Stomach smooth muscle (tissue), 2 donors: Measurements from ENCODE around the gene CRIM1.

Source experiments
- H3K27ac ChIP-seq: one replicate; pipeline ENCODE4 v1.7.0; 2013; ENCODE audit warnings: mild to moderate bottlenecking, low read length, inconsistent platforms
- H3K27me3 ChIP-seq, 2 donors: one replicate each; pipeline ENCODE4 v1.7.0; 2013; ENCODE audit warnings: low read length in 2 of 2; ENCODE audit not compliant: insufficient read depth in 2 of 2, control insufficient read depth in 1 of 2
- H3K36me3 ChIP-seq, 2 donors: one replicate each; pipeline ENCODE4 v1.7.0; 2013; ENCODE audit warnings: low read length in 2 of 2; ENCODE audit not compliant: control insufficient read depth in 2 of 2, insufficient read depth in 2 of 2
- H3K4me1 ChIP-seq: one replicate; pipeline ENCODE4 v1.7.0; 2013; ENCODE audit warnings: low read length; ENCODE audit not compliant: control insufficient read depth, insufficient read depth
- H3K4me3 ChIP-seq, 2 donors: one replicate each; pipeline ENCODE4 v1.7.0; 2013; ENCODE audit warnings: low read length in 2 of 2
- H3K9ac ChIP-seq, 2 donors: one replicate each; pipeline ENCODE4 v1.7.0; 2013; ENCODE audit warnings: low read length in 2 of 2, mild to moderate bottlenecking in 1 of 2
- H3K9me3 ChIP-seq, 2 donors: one replicate each; pipeline ENCODE4 v1.7.0; 2013; ENCODE audit warnings: low read length in 2 of 2; ENCODE audit not compliant: control insufficient read depth in 2 of 2
- donor health status: healthy.
- donor health status: Pancreatic carcinoma.

Gene CRIM1

GRCh38 chr2:36354811-36355150 lies 797 bp upstream of the CRIM1 start:
- peak overlapping the region; percentile 79 to 82 for H3K4me3 ChIP-seq
- H3K27ac ChIP-seq, result peak overlapping the region; percentile 50

GRCh38 chr2:36355890-36356297 lies 316 bp downstream of the CRIM1 start:
- H3K9ac ChIP-seq, result peak overlapping the region; percentile 80 to 88
- peaks cover 12% of the 10 kb centered on the region for H3K4me1 ChIP-seq
- no peaks in the 10 kb centered on the region for H3K36me3 ChIP-seq
- H3K27me3 ChIP-seq, result no peaks in the 10 kb centered on the region
- no peaks in the 10 kb centered on the region for H3K9me3 ChIP-seq
- peak overlapping the region; percentile 78 to 87 for H3K4me3 ChIP-seq
- H3K27ac ChIP-seq, result peak overlapping the region; percentile 74

More at GRCh38 chr2:36354811-36355150, 797 bp upstream of the CRIM1 start:
- Histone ChIP-seq H3K36me3 (no peaks in the 10 kb centered on the region), H3K27me3 (no peaks in the 10 kb centered on the region), H3K9me3 (no peaks in the 10 kb centered on the region), H3K9ac (peak overlapping the region; percentile 64 to 74), H3K4me1 (peaks cover 11% of the 10 kb centered on the region)

GRCh38 chr2:36356298-36356989 lies 866 bp downstream of the CRIM1 start:
- Histone ChIP-seq H3K27ac (peak overlapping the region; percentile 74), H3K9ac (peak overlapping the region; percentile 80 to 88), H3K36me3 (no peaks in the 10 kb centered on the region), H3K27me3 (no peaks in the 10 kb centered on the region), H3K9me3 (no peaks in the 10 kb centered on the region), H3K4me3 (peak overlapping the region; percentile 78 to 87), H3K4me1 (peaks cover 14% of the 10 kb centered on the region)

- no peaks in the 10 kb centered on the region for H3K36me3 ChIP-seq
- H3K9ac ChIP-seq, result peak overlapping the region; percentile 80 to 88
- peak overlapping the region; percentile 74 for H3K27ac ChIP-seq
- peak overlapping the region; percentile 78 to 87 for H3K4me3 ChIP-seq
- H3K4me1 ChIP-seq, result peaks cover 15% of the 10 kb centered on the region
- H3K27me3 ChIP-seq, result no peaks in the 10 kb centered on the region
- no peaks in the 10 kb centered on the region for H3K9me3 ChIP-seq
Observed at GRCh38 chr2:36356990-36357846, 1.6 kb downstream of the CRIM1 start.

- Histone ChIP-seq H3K27me3 (no peaks in the 10 kb centered on the region), H3K36me3 (no peaks in the 10 kb centered on the region), H3K4me1 (peaks cover 16% of the 10 kb centered on the region), H3K9me3 (no peaks in the 10 kb centered on the region), H3K27ac (peak overlapping the region; percentile 74), H3K4me3 (peak overlapping the region; percentile 78 to 87), H3K9ac (peak overlapping the region; percentile 80 to 88)
Observed at GRCh38 chr2:36357847-36358659, 2.5 kb downstream of the CRIM1 start.

DNA sequence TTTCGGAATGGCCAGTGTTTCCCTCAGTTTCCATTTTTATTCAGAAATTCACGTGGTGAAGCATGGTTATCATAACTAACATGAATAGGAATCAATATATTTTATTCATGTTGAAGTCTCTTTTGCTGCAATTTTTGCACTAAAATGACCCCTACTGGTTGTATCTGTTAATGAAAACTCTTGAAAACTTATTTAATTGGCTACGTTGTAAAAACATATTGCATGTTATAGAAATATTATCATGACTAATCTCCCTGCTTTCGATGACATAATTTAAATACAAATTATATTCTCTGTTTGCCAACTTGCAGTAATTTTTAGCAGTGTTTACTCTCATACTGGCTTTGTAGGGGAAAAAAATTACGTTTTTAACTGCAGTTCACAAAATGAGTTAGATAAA lies 3.5 kb downstream of the CRIM1 start:
- Histone ChIP-seq H3K27me3 (no peaks in the 10 kb centered on the region), H3K4me1 (peaks cover 21% of the 10 kb centered on the region), H3K36me3 (no peaks in the 10 kb centered on the region), H3K4me3 (peak overlapping the region; percentile 78 to 87), H3K27ac (no peak overlapping the region), H3K9ac (peak overlapping the region in 1 of 2 donors; percentile 88), H3K9me3 (no peaks in the 10 kb centered on the region)

- no peak overlapping the region for H3K4me3 ChIP-seq
- H3K9me3 ChIP-seq, result no peaks in the 10 kb centered on the region
- no peaks in the 10 kb centered on the region for H3K27me3 ChIP-seq
- no peak overlapping the region for H3K9ac ChIP-seq
- peaks cover 15% of the 10 kb centered on the region for H3K4me1 ChIP-seq
- H3K27ac ChIP-seq, result no peak overlapping the region
- H3K36me3 ChIP-seq, result no peaks in the 10 kb centered on the region
Observed at GRCh38 chr2:36360063-36360462, 4.5 kb downstream of the CRIM1 start.

DNA sequence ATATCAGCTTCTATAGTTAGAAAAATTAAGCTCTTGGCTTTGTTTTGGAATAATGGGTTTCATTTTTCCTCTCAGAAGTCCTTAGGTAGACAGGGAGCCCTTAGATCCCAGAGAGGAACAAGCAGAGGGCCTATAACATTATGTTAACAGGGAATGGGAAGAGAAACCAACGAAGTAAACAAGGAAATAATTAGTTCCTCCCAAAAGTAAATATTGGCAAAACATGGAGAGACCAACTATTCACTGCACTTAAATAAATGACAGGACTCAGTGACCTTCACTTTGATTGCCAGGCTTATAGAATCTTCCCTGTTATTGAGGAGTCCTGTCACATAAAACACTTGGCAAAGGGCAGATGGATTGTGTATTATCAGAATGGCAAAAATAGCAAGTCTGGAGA lies 5.3 kb downstream of the CRIM1 start:
- no peak overlapping the region for H3K27ac ChIP-seq
- H3K9ac ChIP-seq, result no peak overlapping the region

GRCh38 chr2:36361396-36361795 lies 5.8 kb downstream of the CRIM1 start:
- Histone ChIP-seq H3K4me3 (no peak overlapping the region), H3K4me1 (peaks cover 15% of the 10 kb centered on the region), H3K36me3 (no peaks in the 10 kb centered on the region), H3K27ac (no peak overlapping the region), H3K27me3 (no peaks in the 10 kb centered on the region), H3K9ac (no peak overlapping the region), H3K9me3 (no peaks in the 10 kb centered on the region)

More for the DNA sequence above, 5.3 kb downstream of the CRIM1 start:
- Histone ChIP-seq H3K27me3 (no peaks in the 10 kb centered on the region), H3K4me1 (peaks cover 15% of the 10 kb centered on the region), H3K4me3 (no peak overlapping the region), H3K9me3 (no peaks in the 10 kb centered on the region), H3K36me3 (no peaks in the 10 kb centered on the region)

DNA sequence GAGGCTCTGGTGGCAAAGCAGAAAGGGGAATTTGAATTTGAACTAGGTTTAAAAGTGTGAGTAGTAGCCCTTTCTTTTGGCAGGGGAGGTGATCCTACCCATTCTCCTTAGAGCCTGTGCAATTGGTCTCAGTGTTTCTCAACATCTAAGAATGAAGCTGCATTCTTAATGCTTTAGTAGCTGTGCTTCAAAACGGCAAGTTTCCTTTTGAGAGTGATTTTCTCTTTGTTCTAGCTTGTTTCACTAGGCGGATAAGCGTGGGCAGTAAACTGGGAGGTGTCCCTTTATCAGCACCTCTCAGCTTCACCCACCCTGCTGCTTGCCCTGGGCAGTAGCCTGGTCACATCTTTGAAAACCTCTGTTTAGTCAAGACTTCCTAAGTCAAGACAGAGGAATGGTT lies 6.7 kb downstream of the CRIM1 start:
- H3K4me3 ChIP-seq, result no peak overlapping the region
- H3K36me3 ChIP-seq, result no peaks in the 10 kb centered on the region
- H3K4me1 ChIP-seq, result peaks cover 15% of the 10 kb centered on the region
- H3K27ac ChIP-seq, result no peak overlapping the region
- no peak overlapping the region for H3K9ac ChIP-seq
- H3K9me3 ChIP-seq, result no peaks in the 10 kb centered on the region
- no peaks in the 10 kb centered on the region for H3K27me3 ChIP-seq
